Colonic mucosa (tissue), 4 donors: Measurements from ENCODE around the gene SLC2A11. TPM values are rescaled to one million over a fixed set of nuclear protein-coding genes. Genes with fewer than 3 reads are reported as not detected.

ENCODE experiments used
- DNase-seq: peaks from one replicate; pipeline ENCODE4 v3.0.0-alpha.2; 2020
- H3K27ac ChIP-seq: fragments of 200-600 bp; one replicate; pipeline ENCODE4 v1.8.0; 2021
- H3K27me3 ChIP-seq: fragments of 200-600 bp; one replicate; pipeline ENCODE4 v1.8.0; 2021
- H3K36me3 ChIP-seq: fragments of 200-600 bp; one replicate; pipeline ENCODE4 v1.8.0; 2021
- H3K4me1 ChIP-seq: fragments of 200-600 bp; one replicate; pipeline ENCODE4 v1.8.0; 2021; ENCODE audit warnings: mild to moderate bottlenecking
- H3K4me3 ChIP-seq: fragments of 200-600 bp; one replicate; pipeline ENCODE4 v1.8.0; 2021
- H3K9ac ChIP-seq, 2 donors: one replicate each; pipeline ENCODE4 v1.7.0; 2013; ENCODE audit warnings: control low read depth in 2 of 2, low read depth in 2 of 2, low read length in 2 of 2
- H3K9me3 ChIP-seq: fragments of 200-600 bp; one replicate; pipeline ENCODE4 v1.8.0; 2021
- CTCF ChIP-seq: fragments of 200-600 bp; IDR thresholded peaks from one replicate; pipeline ENCODE4 v1.8.0; 2022; ENCODE audit warnings: antibody characterized with exemption, mild to moderate bottlenecking
- intact Hi-C: fragments of 100-400 bp; cut with DNase I; formaldehyde crosslinking; loops from one replicate; pipeline ENCODE4 v1.14.1; 2022
- total RNA-seq, 2 donors: library from RNA; stranded (reverse); fragmentation: NEBNext Ultra II Directional in 1 of 2; extraction: Animal tissue kit (Norgen Biotek cat#: 25700) in 1 of 2; gene quantifications; one replicate each; pipeline ENCODE4 v1.2.1, GENCODE V29; 2021
- donor health status: healthy.
- donor health status: DM: no; HTN: no; CAD: no.
- donor health status: DM: no; HTN: no; CAD: no.

SLC2A11 gene
- total RNA-seq, 2 donors from 2014 or later: 8.3 to 9.6 TPM

- Histone ChIP-seq H3K4me1 (no peaks in the 10 kb centered on the region), H3K9ac (no peak overlapping the region), H3K4me3 (no peak overlapping the region), H3K27me3 (no peaks in the 10 kb centered on the region), H3K27ac (no peak overlapping the region), H3K36me3 (peaks cover 25% of the 10 kb centered on the region), H3K9me3 (no peaks in the 10 kb centered on the region)
- TF ChIP-seq CTCF: no peak
- no peak for DNase-seq
- intact Hi-C loops: no loop called here
Observed at GRCh38 chr22:23824476-23825245, 33.0 kb upstream of the SLC2A11 start.

- Histone ChIP-seq H3K27me3 (no peaks in the 10 kb centered on the region), H3K36me3 (peaks cover 20% of the 10 kb centered on the region), H3K27ac (no peak overlapping the region), H3K4me3 (no peak overlapping the region), H3K9ac (no peak overlapping the region), H3K9me3 (no peaks in the 10 kb centered on the region), H3K4me1 (no peaks in the 10 kb centered on the region)
- intact Hi-C loops: no loop called here
- TF ChIP-seq CTCF: no peak
- DNase-seq: no peak
Observed at GRCh38 chr22:23825246-23825905, 32.3 kb upstream of the SLC2A11 start.

- TF ChIP-seq CTCF: no peak
- H3K27ac ChIP-seq: no peak overlapping the region
- H3K9ac ChIP-seq: no peak overlapping the region
- no peaks in the 10 kb centered on the region for H3K9me3 ChIP-seq
- peaks cover 16% of the 10 kb centered on the region for H3K36me3 ChIP-seq
- intact Hi-C loops: no loop called here
- H3K27me3 ChIP-seq: no peaks in the 10 kb centered on the region
- no peak overlapping the region for H3K4me3 ChIP-seq
- no peak for DNase-seq
- no peaks in the 10 kb centered on the region for H3K4me1 ChIP-seq
Observed at GRCh38 chr22:23826510-23827350, 30.9 kb upstream of the SLC2A11 start.

GRCh38 chr22:23827351-23827995 is 30.2 kb upstream of the SLC2A11 start:
- no peaks in the 10 kb centered on the region for H3K9me3 ChIP-seq
- no peak overlapping the region for H3K9ac ChIP-seq

More at GRCh38 chr22:23827351-23827995, 30.2 kb upstream of the SLC2A11 start:
- intact Hi-C loops: no loop called here
- Histone ChIP-seq H3K4me3 (no peak overlapping the region), H3K36me3 (peaks cover 16% of the 10 kb centered on the region), H3K27ac (no peak overlapping the region), H3K4me1 (no peaks in the 10 kb centered on the region), H3K27me3 (no peaks in the 10 kb centered on the region)
- DNase-seq: no peak
- TF ChIP-seq CTCF: no peak
